Activated T-cell treated with anti-CD3 and anti-CD28 coated beads for 1 hour (primary cell): ENCODE measurements around the gene ESR1.
"Not testable (repeated sequence)": the region's sequence is repeated elsewhere in the genome, so short reads cannot be mapped to it uniquely, and the experiment has no call there.

Experiments
- DNase-seq: peaks from one replicate; pipeline ENCODE4 v3.0.0-alpha.2; 2020; ENCODE audit warnings: low read depth

ESR1 gene

GRCh38 chr6:152136449-152136825 lies 329.0 kb downstream of the ESR1 start:
- no peak for DNase-seq

GRCh38 chr6:152138344-152138743 lies 330.9 kb downstream of the ESR1 start:
- DNase-seq = not testable (repeated sequence)

- DNase-seq = no peak
Observed at GRCh38 chr6:152142105-152142504, 334.6 kb downstream of the ESR1 start.

- DNase-seq = no peak
Observed at GRCh38 chr6:152143359-152143758, 335.9 kb downstream of the ESR1 start.

GRCh38 chr6:152146385-152146784 lies 338.9 kb downstream of the ESR1 start:
- no peak for DNase-seq

- no peak for DNase-seq
Observed at GRCh38 chr6:152147269-152147668, 339.8 kb downstream of the ESR1 start.

GRCh38 chr6:152148412-152148811 lies 340.9 kb downstream of the ESR1 start:
- no peak for DNase-seq

- no peak for DNase-seq
Observed at GRCh38 chr6:152150196-152150595, 342.7 kb downstream of the ESR1 start.

GRCh38 chr6:152151920-152152319 lies 344.4 kb downstream of the ESR1 start:
- DNase-seq = no peak

- DNase-seq = no peak
Observed at GRCh38 chr6:152154559-152155356, 347.3 kb downstream of the ESR1 start.

GRCh38 chr6:152155792-152156191 lies 348.3 kb downstream of the ESR1 start:
- no peak for DNase-seq

GRCh38 chr6:152160346-152160745 lies 352.9 kb downstream of the ESR1 start:
- no peak for DNase-seq

- DNase-seq = no peak
Observed at GRCh38 chr6:152161501-152161900, 354.0 kb downstream of the ESR1 start.

- DNase-seq = no peak
Observed at GRCh38 chr6:152164957-152165356, 357.5 kb downstream of the ESR1 start.

GRCh38 chr6:152166497-152166896 lies 359.0 kb downstream of the ESR1 start:
- DNase-seq = no peak

- DNase-seq = no peak
Observed at GRCh38 chr6:152166897-152167296, 359.4 kb downstream of the ESR1 start.

GRCh38 chr6:152167641-152168603 lies 360.4 kb downstream of the ESR1 start:
- no peak for DNase-seq

- no peak for DNase-seq
Observed at GRCh38 chr6:152170313-152170701, 362.8 kb downstream of the ESR1 start.

GRCh38 chr6:152170702-152171667 lies 363.5 kb downstream of the ESR1 start:
- DNase-seq = no peak

- DNase-seq = no peak
Observed at GRCh38 chr6:152173321-152173720, 365.8 kb downstream of the ESR1 start.

- no peak for DNase-seq
Observed at GRCh38 chr6:152173957-152174356, 366.5 kb downstream of the ESR1 start.

- no peak for DNase-seq
Observed at GRCh38 chr6:152176268-152176667, 368.8 kb downstream of the ESR1 start.
